HG03460 (cell line): ENCODE measurements around the gene NLRC5.
"Not testable (repeated sequence)": the region's sequence is repeated elsewhere in the genome, so short reads cannot be mapped to it uniquely, and the experiment has no call there.

ENCODE experiments used
- ATAC-seq: cut with Tn5 transposase; IDR thresholded peaks from one replicate; pipeline ENCODE4 v1.9.1; 2021; ENCODE audit not compliant: unreplicated experiment

Gene NLRC5

GRCh38 chr16:56961851-56962281 is 27.5 kb upstream of the NLRC5 start, which contains the start of gene CETP:
Gene CETP (plus strand): TSS chr16:56961950. CDS start chr16:56961980, 30 bp downstream.
- ATAC-seq, result no peak

GRCh38 chr16:56964243-56965148 is 24.9 kb upstream of the NLRC5 start:
- no peak for ATAC-seq

- ATAC-seq, result no peak
These were observed 23.9 kb upstream of the NLRC5 start for GRCh38 chr16:56965149-56966092.

- no peak for ATAC-seq
These were observed 23.3 kb upstream of the NLRC5 start for GRCh38 chr16:56966093-56966475.

- no peak for ATAC-seq
These were observed 21.6 kb upstream of the NLRC5 start for GRCh38 chr16:56967733-56968132.

- ATAC-seq, result no peak
These were observed 19.6 kb upstream of the NLRC5 start for GRCh38 chr16:56969769-56970168.

GRCh38 chr16:56970934-56971767 is 18.2 kb upstream of the NLRC5 start:
- peak; percentile 82 for ATAC-seq

- ATAC-seq, result no peak
These were observed 17.7 kb upstream of the NLRC5 start for GRCh38 chr16:56971768-56972043.

GRCh38 chr16:56972403-56973293 is 16.7 kb upstream of the NLRC5 start:
- ATAC-seq, result no peak

- ATAC-seq, result no peak
These were observed 16.1 kb upstream of the NLRC5 start for GRCh38 chr16:56973294-56973689.

- not testable (repeated sequence) for ATAC-seq
These were observed 15.5 kb upstream of the NLRC5 start for GRCh38 chr16:56973899-56974298.

- ATAC-seq, result no peak
These were observed 14.6 kb upstream of the NLRC5 start for GRCh38 chr16:56974549-56975300.

GRCh38 chr16:56975714-56976113 is 13.6 kb upstream of the NLRC5 start:
- ATAC-seq, result no peak

- ATAC-seq, result no peak
These were observed 12.1 kb upstream of the NLRC5 start for GRCh38 chr16:56977216-56977615.

- no peak for ATAC-seq
These were observed 11.4 kb upstream of the NLRC5 start for GRCh38 chr16:56977823-56978430.

- ATAC-seq, result no peak
These were observed 9.2 kb upstream of the NLRC5 start for GRCh38 chr16:56980201-56980535.

- ATAC-seq, result peak; percentile 45
These were observed 8.3 kb upstream of the NLRC5 start for GRCh38 chr16:56980792-56981724.

GRCh38 chr16:56981729-56982271 is 7.6 kb upstream of the NLRC5 start:
- ATAC-seq, result no peak
